Sigmoid colon (tissue), 3 donors: ENCODE measurements around the gene POU2F3.

Experiments
- POLR2A ChIP-seq, 2 donors: fragments of 450-650 bp; IDR thresholded peaks; one replicate each; pipeline ENCODE4 v1.6.1; 2016; ENCODE audit warnings: antibody characterized with exemption in 2 of 2, mild to moderate bottlenecking in 2 of 2, moderate library complexity in 2 of 2
- TF ChIP-seq, protein P1 (sequence below), 4 experiments: fragments of 450-650 bp in 3 of 4; fragments of 200-600 bp in 1 of 4; IDR thresholded peaks; one replicate each; pipeline ENCODE4 v1.5.1; 2016 to 2019; ENCODE audit warnings: antibody characterized with exemption in 4 of 4, mild to moderate bottlenecking in 3 of 4, moderate library complexity in 2 of 4

DNA sequence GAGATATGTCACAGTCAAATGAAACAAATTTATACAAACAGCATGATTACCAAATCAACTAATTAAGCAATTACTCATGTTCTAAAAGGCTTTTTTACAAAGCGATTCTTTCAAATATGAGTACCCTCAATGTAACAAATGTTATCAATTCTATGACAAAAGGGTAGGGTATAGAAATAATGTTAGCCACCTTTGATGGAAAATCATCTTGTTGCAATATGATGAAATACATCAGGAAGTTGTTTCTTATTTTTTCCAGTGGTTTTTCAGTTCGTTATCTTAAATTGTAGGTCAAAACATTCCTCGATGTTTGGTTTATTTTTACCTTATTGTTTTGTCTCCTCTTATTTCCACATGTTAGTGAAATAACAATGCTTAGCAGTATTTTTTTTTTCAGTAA, 102.7 kb downstream of the POU2F3 start:
- TF ChIP-seq, protein P1, sequence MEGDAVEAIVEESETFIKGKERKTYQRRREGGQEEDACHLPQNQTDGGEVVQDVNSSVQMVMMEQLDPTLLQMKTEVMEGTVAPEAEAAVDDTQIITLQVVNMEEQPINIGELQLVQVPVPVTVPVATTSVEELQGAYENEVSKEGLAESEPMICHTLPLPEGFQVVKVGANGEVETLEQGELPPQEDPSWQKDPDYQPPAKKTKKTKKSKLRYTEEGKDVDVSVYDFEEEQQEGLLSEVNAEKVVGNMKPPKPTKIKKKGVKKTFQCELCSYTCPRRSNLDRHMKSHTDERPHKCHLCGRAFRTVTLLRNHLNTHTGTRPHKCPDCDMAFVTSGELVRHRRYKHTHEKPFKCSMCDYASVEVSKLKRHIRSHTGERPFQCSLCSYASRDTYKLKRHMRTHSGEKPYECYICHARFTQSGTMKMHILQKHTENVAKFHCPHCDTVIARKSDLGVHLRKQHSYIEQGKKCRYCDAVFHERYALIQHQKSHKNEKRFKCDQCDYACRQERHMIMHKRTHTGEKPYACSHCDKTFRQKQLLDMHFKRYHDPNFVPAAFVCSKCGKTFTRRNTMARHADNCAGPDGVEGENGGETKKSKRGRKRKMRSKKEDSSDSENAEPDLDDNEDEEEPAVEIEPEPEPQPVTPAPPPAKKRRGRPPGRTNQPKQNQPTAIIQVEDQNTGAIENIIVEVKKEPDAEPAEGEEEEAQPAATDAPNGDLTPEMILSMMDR (IDR thresholded peaks at IDR 0.05): no peak
- no peak for TF ChIP-seq POLR2A (IDR thresholded peaks at IDR 0.05)
